Activated naive CD8-positive, alpha-beta T cell treated with anti-CD3 and anti-CD28 coated beads, Interleukin-2, amount 50 U/mL, for 24 hours (primary cell): ENCODE measurements around the gene C17orf107.
"Not testable (repeated sequence)": the region's sequence is repeated elsewhere in the genome, so short reads cannot be mapped to it uniquely, and the experiment has no call there.

Experiments used
- ATAC-seq: fragments of 150-1000 bp; cut with Tn5 transposase; one replicate; pipeline ENCODE4 v1.10.0; 2021
- DNase-seq: peaks from one replicate; pipeline ENCODE4 v3.0.0; 2021
- H3K27ac Mint-ChIP-seq: one replicate; pipeline ENCODE4 v1.8.0; 2021; ENCODE audit warnings: mild to moderate bottlenecking, mixed read lengths
- H3K27me3 Mint-ChIP-seq: one replicate; pipeline ENCODE4 v1.8.0; 2021; ENCODE audit warnings: mixed read lengths
- H3K36me3 Mint-ChIP-seq: one replicate; pipeline ENCODE4 v1.8.0; 2021; ENCODE audit warnings: low read depth, mixed read lengths
- H3K4me1 Mint-ChIP-seq: one replicate; pipeline ENCODE4 v1.8.0; 2021; ENCODE audit warnings: mixed read lengths
- H3K4me3 Mint-ChIP-seq: one replicate; pipeline ENCODE4 v1.8.0; 2021; ENCODE audit warnings: mild to moderate bottlenecking, moderate library complexity, mixed read lengths
- H3K9me3 Mint-ChIP-seq: one replicate; pipeline ENCODE4 v1.8.0; 2021; ENCODE audit warnings: mixed read lengths

Gene C17orf107

GRCh38 chr17:4861052-4861451 is 38.3 kb upstream of the C17orf107 start:
- DNase-seq = no peak
- H3K9me3 Mint-ChIP-seq = no peaks in the 10 kb centered on the region
- no peak overlapping the region for H3K27ac Mint-ChIP-seq
- peaks cover 5% of the 10 kb centered on the region for H3K4me1 Mint-ChIP-seq
- H3K27me3 Mint-ChIP-seq = no peaks in the 10 kb centered on the region
- H3K36me3 Mint-ChIP-seq = peaks cover 4% of the 10 kb centered on the region
- ATAC-seq = no peak
- H3K4me3 Mint-ChIP-seq = no peak overlapping the region

GRCh38 chr17:4862720-4863119 is 36.6 kb upstream of the C17orf107 start:
- Mint-ChIP-seq H3K9me3 (no peaks in the 10 kb centered on the region), H3K27ac (no peak overlapping the region), H3K27me3 (no peaks in the 10 kb centered on the region), H3K4me1 (peaks cover 5% of the 10 kb centered on the region), H3K4me3 (no peak overlapping the region), H3K36me3 (peaks cover 4% of the 10 kb centered on the region)
- DNase-seq = no peak
- no peak for ATAC-seq

DNA sequence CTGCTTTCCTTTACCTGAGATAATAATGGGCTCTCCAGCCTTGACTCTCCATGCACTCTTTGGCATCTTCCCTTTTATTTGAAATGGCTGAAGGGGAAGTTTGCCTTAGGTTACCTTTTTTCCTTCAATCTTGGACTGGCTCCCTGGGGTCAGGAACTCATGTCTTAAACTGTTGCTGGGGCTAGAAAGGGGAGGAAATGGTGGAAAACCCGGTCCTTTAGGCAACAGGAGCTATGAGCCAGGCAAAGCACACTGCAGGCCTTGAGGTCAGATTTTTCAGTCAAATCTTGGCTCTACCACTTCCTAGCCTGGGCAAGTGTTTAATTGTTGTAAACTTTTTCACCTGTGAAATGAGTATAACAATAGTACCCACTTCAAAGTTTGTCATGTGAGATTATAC is 36.0 kb upstream of the C17orf107 start:
- H3K9me3 Mint-ChIP-seq = no peaks in the 10 kb centered on the region
- H3K4me3 Mint-ChIP-seq = no peak overlapping the region
- peaks cover 5% of the 10 kb centered on the region for H3K4me1 Mint-ChIP-seq
- H3K27me3 Mint-ChIP-seq = no peaks in the 10 kb centered on the region
- peaks cover 4% of the 10 kb centered on the region for H3K36me3 Mint-ChIP-seq
- no peak overlapping the region for H3K27ac Mint-ChIP-seq
- DNase-seq = no peak
- no peak for ATAC-seq

GRCh38 chr17:4867535-4867934 is 31.8 kb upstream of the C17orf107 start:
- not testable (repeated sequence) for DNase-seq, ATAC-seq, H3K27ac Mint-ChIP-seq, H3K4me3 Mint-ChIP-seq, H3K27me3 Mint-ChIP-seq, H3K9me3 Mint-ChIP-seq, H3K36me3 Mint-ChIP-seq, H3K4me1 Mint-ChIP-seq

GRCh38 chr17:4869058-4869998 is 30.0 kb upstream of the C17orf107 start:
- H3K36me3 Mint-ChIP-seq, H3K4me1 Mint-ChIP-seq, H3K9me3 Mint-ChIP-seq, DNase-seq, H3K4me3 Mint-ChIP-seq, H3K27ac Mint-ChIP-seq, H3K27me3 Mint-ChIP-seq, ATAC-seq: not testable (repeated sequence)

DNA sequence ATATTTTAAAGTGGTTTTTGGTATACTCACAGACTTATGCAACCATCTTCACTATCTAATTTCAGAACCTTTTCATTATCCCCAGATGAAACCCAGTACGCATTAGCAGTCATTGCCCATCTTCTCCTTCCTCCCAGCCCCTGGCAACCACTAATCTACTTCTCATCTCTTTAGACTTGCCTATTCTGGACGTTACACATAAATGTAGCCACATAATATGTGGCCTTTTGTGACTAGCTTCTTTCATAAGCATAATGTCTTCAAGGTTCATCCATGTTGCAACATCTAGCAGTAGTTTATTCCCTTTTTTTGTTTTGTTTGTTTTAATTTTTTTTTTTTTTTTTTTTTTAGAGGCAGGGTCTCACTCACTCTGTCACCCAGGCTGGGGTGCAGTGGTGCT is 28.5 kb upstream of the C17orf107 start:
- no peak overlapping the region for H3K27ac Mint-ChIP-seq
- no peak for ATAC-seq
- no peaks in the 10 kb centered on the region for H3K4me1 Mint-ChIP-seq
- no peak for DNase-seq
- no peak overlapping the region for H3K4me3 Mint-ChIP-seq
- no peaks in the 10 kb centered on the region for H3K9me3 Mint-ChIP-seq
- peaks cover 5% of the 10 kb centered on the region for H3K36me3 Mint-ChIP-seq
- H3K27me3 Mint-ChIP-seq = no peaks in the 10 kb centered on the region

DNA sequence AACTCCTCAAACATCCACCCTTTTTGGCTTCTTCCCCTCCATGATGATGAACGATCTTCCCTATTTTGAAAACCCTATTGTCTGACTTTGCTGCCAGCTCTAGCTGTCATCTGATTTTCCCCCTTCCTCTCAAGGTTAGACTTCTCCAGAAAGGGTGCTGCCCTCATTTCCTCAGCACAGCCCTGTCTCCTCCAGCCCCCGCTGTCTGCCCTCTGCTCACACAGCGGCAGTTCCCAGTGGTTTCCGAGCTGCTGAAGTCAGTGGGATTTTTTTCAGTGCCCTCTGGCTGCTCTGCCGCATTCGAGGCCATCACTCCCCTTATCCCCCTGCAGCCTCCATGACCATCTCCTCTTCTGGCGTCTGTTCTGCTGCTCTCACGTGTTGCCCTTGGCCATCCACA is 26.6 kb upstream of the C17orf107 start:
- Mint-ChIP-seq H3K4me3 (no peak overlapping the region), H3K27ac (no peak overlapping the region), H3K27me3 (no peaks in the 10 kb centered on the region), H3K9me3 (no peaks in the 10 kb centered on the region), H3K36me3 (peaks cover 5% of the 10 kb centered on the region), H3K4me1 (no peaks in the 10 kb centered on the region)
- ATAC-seq (no peak), DNase-seq (no peak)

DNA sequence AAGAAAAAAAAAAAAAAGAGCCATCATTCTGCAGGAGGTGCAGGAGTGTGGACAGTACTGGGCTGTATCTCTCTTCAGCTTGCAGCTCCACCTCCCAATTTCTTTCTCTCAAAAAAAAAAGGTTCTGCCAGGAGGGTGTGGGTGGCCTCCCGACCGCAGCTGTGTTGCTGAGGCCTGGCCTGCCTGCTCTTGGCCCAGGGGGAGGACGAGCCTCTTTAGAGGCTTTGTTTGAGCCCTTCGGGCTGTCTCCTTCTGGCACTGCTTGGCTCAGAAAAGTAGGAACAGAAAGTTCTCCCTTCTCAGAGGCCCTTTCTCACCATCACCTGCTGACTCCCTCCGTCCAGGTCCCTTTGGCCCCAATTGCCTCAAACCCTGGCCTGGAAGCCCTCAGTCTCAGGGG is 22.2 kb upstream of the C17orf107 start:
- no peaks in the 10 kb centered on the region for H3K36me3 Mint-ChIP-seq
- DNase-seq (no peak), ATAC-seq (no peak)
- H3K9me3 Mint-ChIP-seq = no peaks in the 10 kb centered on the region
- H3K4me3 Mint-ChIP-seq = no peak overlapping the region
- no peak overlapping the region for H3K27ac Mint-ChIP-seq
- no peaks in the 10 kb centered on the region for H3K4me1 Mint-ChIP-seq
- no peaks in the 10 kb centered on the region for H3K27me3 Mint-ChIP-seq

- no peaks in the 10 kb centered on the region for H3K4me1 Mint-ChIP-seq
- ATAC-seq = no peak
- no peak overlapping the region for H3K27ac Mint-ChIP-seq
- H3K36me3 Mint-ChIP-seq = no peaks in the 10 kb centered on the region
- no peak overlapping the region for H3K4me3 Mint-ChIP-seq
- no peak for DNase-seq
- H3K9me3 Mint-ChIP-seq = no peaks in the 10 kb centered on the region
- no peaks in the 10 kb centered on the region for H3K27me3 Mint-ChIP-seq
These were observed 19.7 kb upstream of the C17orf107 start for GRCh38 chr17:4879601-4880000.

DNA sequence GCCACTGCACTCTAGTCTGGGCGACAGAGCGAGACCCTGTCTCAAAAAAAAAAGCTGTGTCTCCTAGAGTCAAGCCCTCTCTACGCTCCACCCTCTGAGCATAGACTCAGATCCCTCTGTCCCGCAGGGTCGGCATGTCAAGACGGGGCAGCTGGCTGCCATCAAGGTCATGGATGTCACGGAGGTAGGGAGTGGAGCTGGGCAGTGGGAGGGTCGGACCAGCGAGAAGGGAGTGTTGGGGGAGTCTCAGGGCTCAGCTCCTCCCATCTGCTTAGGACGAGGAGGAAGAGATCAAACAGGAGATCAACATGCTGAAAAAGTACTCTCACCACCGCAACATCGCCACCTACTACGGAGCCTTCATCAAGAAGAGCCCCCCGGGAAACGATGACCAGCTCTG is 18.5 kb upstream of the C17orf107 start:
- no peaks in the 10 kb centered on the region for H3K9me3 Mint-ChIP-seq
- no peaks in the 10 kb centered on the region for H3K27me3 Mint-ChIP-seq
- DNase-seq (no peak), ATAC-seq (no peak)
- peaks cover 6% of the 10 kb centered on the region for H3K36me3 Mint-ChIP-seq
- H3K27ac Mint-ChIP-seq = no peak overlapping the region
- H3K4me3 Mint-ChIP-seq = no peak overlapping the region
- H3K4me1 Mint-ChIP-seq = no peaks in the 10 kb centered on the region

- H3K27ac Mint-ChIP-seq = no peak overlapping the region
- peaks cover 10% of the 10 kb centered on the region for H3K36me3 Mint-ChIP-seq
- no peak overlapping the region for H3K4me3 Mint-ChIP-seq
- no peaks in the 10 kb centered on the region for H3K9me3 Mint-ChIP-seq
- H3K4me1 Mint-ChIP-seq = no peaks in the 10 kb centered on the region
- H3K27me3 Mint-ChIP-seq = no peaks in the 10 kb centered on the region
- ATAC-seq (peak; percentile 69), DNase-seq (peak; percentile 73)
These were observed 17.4 kb upstream of the C17orf107 start for GRCh38 chr17:4881761-4882555.

DNA sequence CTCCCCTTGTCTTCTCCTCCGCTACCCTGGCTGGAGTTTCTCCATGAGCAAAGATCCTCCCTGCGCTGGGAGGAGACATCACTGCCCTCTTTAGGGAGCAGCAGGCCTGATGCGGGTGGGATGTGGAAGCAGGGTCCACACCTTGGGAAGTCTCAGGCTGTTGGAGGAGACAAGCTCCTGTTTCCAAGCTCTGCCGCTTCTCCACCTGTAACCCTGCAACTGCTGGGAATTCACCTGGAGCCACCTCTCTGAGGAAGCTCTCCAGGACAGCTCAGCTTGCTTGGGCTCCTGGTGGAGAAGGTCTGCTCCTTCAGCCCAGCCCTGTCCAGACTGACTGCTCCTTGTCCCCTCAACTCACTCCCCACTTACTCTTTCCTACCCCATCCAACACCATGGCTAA is 14.8 kb upstream of the C17orf107 start:
- Mint-ChIP-seq H3K4me3 (no peak overlapping the region), H3K27me3 (no peaks in the 10 kb centered on the region), H3K4me1 (peaks cover 2% of the 10 kb centered on the region), H3K9me3 (no peaks in the 10 kb centered on the region), H3K36me3 (peaks cover 15% of the 10 kb centered on the region), H3K27ac (no peak overlapping the region)
- no peak for ATAC-seq
- DNase-seq = no peak

DNA sequence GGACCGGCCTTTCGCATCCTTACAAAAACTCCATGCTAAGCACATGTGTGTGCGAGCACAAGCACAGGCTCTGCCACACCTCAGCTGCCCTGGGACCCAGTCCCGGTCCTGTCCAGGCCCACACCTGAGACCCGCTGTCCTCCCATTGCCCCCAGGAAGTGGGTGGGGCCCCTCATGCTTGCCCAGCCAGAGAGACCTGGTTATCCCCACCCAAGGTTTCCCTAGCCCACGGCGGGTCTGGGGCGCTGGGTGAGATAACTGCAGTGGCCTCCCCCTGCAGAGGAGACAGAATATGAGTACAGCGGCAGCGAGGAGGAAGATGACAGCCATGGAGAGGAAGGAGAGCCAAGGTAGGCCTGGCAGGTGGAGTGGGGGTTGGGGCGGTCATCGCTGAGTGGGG is 12.5 kb upstream of the C17orf107 start:
- H3K4me1 Mint-ChIP-seq = peaks cover 2% of the 10 kb centered on the region
- DNase-seq = no peak
- H3K9me3 Mint-ChIP-seq = no peaks in the 10 kb centered on the region
- no peak for ATAC-seq
- H3K4me3 Mint-ChIP-seq = no peak overlapping the region
- no peak overlapping the region for H3K27ac Mint-ChIP-seq
- H3K36me3 Mint-ChIP-seq = peaks cover 15% of the 10 kb centered on the region
- no peaks in the 10 kb centered on the region for H3K27me3 Mint-ChIP-seq

DNA sequence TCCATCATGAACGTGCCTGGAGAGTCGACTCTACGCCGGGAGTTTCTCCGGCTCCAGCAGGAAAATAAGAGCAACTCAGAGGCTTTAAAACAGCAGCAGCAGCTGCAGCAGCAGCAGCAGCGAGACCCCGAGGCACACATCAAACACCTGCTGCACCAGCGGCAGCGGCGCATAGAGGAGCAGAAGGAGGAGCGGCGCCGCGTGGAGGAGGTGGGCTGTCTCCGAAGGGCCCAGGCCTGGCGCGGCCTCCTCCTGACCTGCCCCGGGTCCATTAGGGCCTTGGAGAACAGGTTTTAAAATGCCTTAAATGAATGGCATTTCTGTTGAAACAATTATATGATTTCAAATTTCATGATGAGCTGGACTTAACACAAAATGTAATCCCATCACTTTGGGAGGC is 11.8 kb upstream of the C17orf107 start:
- DNase-seq = no peak
- Mint-ChIP-seq H3K9me3 (no peaks in the 10 kb centered on the region), H3K36me3 (peaks cover 15% of the 10 kb centered on the region), H3K4me1 (peaks cover 2% of the 10 kb centered on the region), H3K27ac (no peak overlapping the region), H3K27me3 (no peaks in the 10 kb centered on the region), H3K4me3 (no peak overlapping the region)
- ATAC-seq = no peak
